B cell (primary cell): ENCODE measurements around the gene GRID1.

Experiments used
- CTCF ChIP-seq: fragments of 200-600 bp; IDR thresholded peaks from one replicate; pipeline ENCODE4 v1.8.0; 2022; ENCODE audit warnings: antibody characterized with exemption, mild to moderate bottlenecking
- EZH2 ChIP-seq: IDR thresholded peaks from 2 replicates; pipeline ENCODE4 v1.6.1; 2012; ENCODE audit warnings: borderline replicate concordance, low read depth, mild to moderate bottlenecking, moderate library complexity, low read length; ENCODE audit not compliant: insufficient read depth, poor library complexity, severe bottlenecking

DNA sequence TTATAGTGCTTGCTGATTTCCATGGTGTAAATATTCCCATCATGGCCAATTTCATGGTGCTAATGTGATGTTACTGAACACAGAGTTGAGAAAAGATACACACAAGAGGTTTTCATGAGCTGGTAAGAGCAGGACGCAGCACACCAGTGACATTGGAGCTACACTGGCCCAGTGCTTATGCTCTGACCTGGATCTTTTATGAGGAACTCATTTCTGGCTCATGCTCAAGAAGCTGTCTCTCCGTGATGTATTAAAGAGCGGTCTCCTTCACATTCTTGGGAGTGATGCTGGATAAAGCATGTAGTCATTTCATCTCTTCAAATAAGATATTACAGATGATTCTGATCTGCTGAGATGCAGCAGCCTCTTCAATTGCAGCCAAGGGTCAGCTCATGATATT is 785.2 kb downstream of the GRID1 start:
- TF ChIP-seq EZH2 (no peak), CTCF (no peak)
